SIG-M5 treated with dmso at 0.1 percent for 504 hours (cell line): ENCODE measurements around the gene LRRC3C.
"Not testable (repeated sequence)": the region's sequence is repeated elsewhere in the genome, so short reads cannot be mapped to it uniquely, and the experiment has no call there.

Source experiments
- DNase-seq: peaks from one replicate; lab custom pipeline; 2025; ENCODE audit not compliant: unreplicated experiment; lab: John Stamatoyannopoulos, UW

Gene LRRC3C, protein sequence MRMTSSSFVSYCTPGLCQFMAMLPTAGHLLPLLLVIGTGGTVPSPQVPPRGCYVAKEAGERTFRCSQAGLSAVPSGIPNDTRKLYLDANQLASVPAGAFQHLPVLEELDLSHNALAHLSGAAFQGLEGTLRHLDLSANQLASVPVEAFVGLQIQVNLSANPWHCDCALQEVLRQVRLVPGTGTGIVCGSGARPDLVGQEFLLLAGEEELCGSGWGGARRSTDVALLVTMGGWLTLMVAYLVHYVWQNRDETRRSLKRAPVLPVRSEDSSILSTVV

DNA sequence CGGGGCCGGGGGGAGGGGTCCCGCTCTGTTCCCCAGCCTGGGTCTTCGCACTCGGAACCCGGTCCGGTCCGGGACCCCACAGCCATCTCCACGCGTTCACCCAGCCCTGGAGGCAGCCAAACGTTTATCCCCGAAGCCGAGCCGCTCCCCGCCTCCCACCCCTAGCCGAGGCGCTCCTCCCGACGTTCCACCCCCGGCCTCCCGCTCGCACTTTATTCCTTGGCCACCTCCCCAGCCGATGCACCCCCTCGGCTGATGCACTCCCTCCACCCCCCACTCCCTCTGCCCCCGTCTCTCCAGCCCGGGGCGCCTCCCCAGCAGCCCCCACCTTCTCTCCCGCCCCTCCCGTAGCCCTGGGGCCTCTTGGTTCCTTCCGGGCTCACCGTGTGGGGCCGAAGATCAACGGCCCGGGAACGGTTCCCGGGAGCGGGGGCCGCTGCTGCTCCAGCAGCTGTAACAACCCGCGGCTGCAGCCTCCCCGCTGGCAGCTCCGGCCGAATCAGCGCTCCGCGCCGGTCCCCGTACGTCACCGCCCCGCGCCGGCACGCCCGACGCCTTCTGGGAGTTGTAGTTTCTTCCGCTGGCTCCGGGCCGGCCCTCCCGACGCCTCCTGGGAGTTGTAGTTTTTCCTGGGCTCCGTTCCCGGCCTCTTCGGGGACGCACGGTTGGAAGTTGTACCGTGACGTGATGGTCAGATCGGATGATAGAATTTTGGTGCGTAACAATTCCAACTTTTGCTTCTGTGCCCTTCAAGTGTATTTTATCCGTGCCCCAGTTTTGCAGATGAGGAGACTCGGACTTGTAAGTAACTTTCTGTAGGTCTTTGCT, at the start of gene LRRC3C, which contains the start of gene ORMDL3:
Gene LRRC3C, plus strand, starts transcription at position 632 of the 828 bp plus-strand sequence. CDS start 13,792 bp downstream, outside the sequence.
Gene ORMDL3, minus strand, starts transcription at position 501 of the 828 bp plus-strand sequence. CDS start 3,398 bp downstream, outside the sequence.
- peak; percentile 92 for DNase-seq

DNA sequence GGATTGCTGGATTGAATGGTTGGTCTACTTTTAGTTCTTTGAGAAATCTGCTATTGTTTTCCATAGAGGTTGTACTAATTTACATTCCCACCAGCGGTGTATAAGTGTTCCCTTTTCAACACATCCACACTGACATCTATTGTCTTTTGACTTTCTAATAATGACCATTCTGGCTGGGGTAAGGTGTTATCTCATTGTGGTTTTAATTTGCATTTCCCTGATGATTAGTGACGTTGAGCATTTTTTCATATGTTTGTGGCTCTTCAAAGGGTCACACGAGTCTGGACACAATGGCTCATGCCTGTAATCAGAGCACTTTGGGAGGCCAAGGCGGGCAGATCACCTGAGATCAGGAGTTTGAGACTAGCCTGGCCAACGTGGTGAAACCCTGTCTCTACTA, 41.4 kb upstream of the LRRC3C start:
- DNase-seq = not testable (repeated sequence)

DNA sequence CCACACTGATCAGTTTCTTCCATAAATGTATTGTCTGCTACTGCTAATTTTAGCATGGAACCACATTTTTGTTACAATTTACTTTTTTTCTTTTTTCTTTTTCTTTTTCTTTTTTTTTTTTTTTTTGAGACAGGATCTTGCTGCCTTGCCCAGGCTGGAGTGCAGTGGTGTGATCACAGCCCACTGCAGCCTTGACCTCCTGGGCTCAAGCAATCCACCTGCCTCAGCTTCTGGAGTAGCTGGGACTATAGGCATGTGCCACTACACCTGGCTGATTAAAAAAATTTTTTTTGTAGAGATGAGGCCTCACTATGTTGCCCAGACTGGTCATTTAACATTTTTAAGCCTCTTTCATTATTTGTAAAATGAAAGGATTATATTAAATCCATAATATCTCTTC, 40.5 kb upstream of the LRRC3C start:
- no peak for DNase-seq

DNA sequence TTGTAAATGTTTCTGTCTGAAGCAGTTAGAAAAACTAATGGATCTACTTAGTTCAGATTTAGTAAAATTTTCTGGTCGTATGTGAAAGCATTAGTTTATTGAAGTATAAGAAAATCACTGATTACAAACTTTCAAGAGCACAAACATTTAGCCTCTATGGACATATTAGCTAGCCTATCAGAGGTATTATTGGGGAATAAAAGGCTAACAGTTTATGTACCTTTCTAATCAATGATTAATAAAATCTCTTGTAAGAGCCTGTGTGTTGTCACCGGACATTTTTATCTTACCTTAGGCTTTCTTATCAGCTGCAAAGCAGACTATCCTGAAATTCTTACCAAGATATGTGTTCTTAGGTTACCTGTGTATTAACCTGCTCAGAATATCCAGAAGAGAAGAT, 38.3 kb upstream of the LRRC3C start:
- no peak for DNase-seq

DNA sequence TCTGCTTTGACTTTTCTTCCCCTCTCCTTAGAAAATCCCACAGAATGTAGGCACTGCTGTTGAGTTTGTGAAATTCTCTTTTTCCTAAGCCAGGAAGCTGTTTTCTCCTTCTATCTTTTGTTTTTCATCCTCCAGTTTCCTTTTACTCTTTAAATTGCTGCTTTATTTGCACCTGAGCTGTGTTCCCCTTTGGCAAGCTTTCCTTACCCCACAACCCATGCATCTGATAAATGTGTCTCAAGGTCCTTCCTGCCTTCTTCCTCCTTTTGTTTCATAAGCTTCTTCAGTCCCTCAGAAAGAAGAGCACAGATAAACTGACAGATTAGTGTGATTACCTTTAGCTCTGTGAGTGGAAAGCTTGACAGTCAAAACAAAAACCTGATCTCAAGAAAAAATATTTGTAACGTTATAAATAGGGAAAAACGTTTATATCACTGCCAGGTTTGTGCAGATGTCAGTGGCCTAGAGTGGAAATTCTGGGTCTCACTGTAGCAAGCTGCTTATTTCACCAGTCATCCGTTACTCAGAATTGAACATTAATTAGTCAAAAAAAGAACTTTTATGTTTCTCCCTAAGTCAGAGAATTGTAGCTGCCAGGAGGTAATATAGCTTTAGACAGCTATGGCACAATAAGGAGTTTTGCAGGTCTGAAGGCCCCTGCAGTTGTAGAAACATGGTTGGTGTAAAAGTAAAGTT, 32.7 kb upstream of the LRRC3C start:
- peak; percentile 16 for DNase-seq

DNA sequence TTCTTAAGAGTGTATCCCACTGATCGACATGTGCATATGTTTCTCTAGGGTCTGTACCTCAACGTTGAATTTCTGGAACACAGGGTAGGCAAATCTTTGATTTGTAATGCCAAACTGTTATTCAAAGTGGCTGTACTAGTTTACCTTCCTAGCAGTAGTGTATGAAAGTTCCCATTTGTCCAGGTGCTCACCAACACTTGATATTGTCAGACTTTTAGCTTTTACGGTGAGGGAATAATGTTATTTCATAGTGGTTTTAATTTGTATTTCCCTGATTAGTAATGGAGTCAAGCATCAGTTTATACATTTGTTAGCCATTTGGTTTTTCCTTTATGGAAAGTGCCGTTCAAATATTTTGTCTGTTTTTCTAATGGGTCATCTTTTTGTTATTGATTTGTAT, 29.4 kb upstream of the LRRC3C start:
- no peak for DNase-seq

DNA sequence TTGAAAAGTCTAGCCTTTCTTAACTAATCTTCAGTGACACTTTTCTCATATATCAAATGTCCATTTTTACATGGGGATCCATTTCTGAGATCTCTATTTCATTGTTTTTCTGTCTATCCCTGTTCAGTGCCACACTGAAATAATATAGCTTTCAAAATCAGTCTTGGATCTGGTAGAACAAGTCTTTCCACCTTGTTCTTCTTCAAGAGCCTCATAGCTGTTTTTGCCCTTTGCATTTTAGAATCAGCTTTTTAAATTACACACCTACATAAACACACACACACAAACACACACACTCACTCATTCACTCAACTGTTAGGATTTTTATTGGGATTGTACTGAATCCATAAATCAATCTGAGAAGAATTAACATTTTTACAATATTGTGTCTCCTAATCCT, 28.3 kb upstream of the LRRC3C start:
- DNase-seq = no peak

DNA sequence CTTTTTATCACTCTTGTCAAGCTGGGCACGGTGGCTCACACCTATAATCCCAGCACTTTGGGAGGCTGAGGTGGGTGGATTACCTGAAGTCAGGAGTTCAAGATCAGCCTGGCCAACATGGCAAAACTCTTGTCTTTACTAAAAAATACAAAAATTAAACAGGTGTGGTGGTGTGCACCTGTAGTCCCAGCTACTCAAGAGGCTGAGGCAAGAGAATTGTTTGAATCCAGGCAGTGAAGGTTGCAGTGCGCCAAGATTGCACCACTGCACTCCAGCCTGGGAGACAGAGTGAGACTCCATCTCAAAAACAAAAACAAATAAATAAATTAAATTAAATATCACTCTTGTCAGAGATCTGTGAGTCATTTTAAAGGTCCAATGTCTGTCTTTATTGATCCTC, 25.5 kb upstream of the LRRC3C start:
- DNase-seq = not testable (repeated sequence)

DNA sequence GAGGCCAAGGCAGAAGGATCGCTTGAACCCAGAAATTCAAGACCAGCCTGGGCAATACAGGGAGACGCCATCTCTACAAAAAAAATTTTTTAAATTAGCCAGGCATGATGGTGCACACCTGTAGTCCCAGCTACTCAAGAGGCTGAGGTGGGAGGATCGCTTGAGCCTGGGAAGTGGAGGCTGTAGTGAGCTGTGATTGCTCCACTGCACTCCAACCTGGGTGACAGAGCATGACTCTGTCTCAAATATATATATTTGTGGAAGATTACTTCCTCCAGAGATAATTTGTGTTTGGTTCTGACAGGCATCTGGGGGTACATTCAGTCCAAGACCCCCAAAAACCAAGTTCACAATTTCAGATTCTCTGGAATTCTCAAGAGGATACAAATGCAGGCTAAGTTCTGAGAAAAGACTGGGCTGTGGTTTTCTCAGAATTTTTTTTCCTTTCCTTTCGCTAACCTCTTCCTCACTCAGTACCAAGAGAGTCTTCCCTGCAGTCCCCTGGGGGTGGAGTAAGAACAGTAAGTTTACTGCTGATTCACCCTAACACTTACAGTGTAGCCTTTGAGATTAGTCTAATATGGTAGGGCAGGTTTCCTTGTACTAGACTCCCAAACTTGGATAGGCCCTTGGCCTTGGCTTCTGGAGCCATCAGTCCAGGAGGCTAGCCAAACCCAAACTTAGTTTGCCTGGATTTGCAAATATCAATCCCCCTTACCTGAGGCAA, 24.2 kb upstream of the LRRC3C start:
- no peak for DNase-seq

DNA sequence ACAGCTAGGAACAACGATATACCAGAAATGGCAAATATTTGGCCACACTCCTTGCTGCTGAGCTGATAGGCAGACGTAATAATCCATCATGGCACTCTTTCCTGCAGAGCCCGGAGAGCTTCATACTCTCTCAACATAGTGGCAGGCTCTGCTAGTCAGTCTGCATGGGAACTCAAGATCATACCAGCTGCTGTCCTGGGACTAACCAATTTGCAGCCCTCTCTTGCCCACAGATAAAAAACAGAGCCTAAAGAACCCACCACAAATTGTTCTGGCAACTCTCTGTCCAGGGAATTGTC, 22.6 kb upstream of the LRRC3C start:
- no peak for DNase-seq

DNA sequence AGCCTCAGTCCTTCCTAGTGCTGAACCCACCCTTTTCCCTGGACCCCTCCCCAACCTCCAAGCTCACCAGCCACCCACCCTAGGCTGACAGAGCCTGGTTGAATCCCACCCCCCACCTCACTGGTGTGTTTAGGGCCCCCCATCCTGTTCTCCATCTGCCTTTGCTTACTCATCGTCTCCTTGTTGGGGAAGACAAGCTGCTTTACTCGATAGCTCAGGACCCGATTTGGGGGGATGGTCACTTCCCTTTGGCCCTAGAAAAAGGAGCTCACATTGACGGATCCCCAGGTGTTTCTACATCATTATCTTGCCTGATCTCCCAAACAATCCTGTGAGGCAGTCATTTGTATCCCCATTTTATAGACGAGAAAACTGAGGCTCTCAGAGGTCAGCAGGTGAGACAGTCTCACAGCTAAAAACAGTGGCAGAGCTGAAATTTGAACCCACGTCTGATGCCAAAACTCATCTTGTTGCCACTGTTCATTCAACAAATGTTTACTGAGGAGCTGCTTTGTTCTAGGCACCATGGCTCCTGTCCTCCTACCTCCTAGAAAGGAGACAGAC, 18.7 kb upstream of the LRRC3C start:
- no peak for DNase-seq

DNA sequence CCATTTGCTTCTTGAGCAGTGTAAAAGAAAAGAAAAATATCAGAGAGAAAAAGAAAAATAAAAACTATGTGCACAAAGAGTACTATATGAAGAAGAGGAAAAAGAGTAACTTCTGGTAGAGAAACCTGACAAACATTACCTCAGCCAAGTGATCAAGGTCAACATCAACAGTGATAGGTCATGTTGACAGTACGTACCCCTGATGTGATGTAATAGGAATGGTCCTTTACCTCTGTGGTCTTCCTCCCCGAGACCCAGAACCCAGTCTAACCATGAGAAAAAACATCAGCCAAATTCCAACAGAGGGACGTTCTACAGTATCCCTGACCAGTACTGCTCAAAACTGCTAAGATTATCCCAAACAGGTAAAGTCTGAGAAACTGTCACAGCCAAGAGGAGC, 13.5 kb upstream of the LRRC3C start:
- no peak for DNase-seq

DNA sequence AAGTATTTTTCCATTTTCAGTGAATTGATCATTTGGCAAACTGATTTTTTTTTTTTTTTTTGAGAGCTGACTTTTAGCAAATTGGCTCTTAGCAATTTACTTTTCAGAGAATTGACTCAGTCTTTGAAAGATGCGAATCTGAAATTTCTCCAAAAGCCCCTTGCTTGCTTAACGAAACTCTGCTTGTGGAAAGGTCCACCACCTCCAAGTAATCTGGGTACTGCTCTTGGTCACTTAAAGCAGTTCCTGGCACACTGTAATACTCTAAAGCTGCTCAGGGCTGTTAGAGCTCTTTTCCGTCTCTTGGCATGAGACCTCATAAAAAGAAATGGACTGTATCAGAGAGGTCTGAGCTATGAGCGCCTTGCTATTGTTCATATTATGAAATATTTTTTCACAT, 12.0 kb upstream of the LRRC3C start:
- DNase-seq = no peak

DNA sequence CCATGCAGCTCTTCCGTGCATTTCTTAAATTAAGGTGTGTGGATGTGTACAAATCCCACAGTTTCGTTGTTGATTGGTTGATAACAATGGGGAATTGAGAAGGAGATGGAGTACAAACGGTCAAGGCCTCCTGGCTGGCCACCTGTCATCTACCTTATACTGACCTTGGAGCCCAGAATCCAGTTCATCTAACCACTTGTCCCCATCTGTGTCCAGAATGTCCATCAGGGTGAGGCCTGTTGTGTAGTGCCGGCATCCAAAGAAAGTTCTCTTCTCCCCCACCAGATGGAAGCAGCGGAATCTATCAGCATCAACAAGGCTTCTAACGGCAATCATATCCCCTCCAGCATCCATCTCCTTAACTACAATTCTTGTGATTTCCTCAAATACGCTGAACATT, 10.6 kb upstream of the LRRC3C start:
- no peak for DNase-seq

DNA sequence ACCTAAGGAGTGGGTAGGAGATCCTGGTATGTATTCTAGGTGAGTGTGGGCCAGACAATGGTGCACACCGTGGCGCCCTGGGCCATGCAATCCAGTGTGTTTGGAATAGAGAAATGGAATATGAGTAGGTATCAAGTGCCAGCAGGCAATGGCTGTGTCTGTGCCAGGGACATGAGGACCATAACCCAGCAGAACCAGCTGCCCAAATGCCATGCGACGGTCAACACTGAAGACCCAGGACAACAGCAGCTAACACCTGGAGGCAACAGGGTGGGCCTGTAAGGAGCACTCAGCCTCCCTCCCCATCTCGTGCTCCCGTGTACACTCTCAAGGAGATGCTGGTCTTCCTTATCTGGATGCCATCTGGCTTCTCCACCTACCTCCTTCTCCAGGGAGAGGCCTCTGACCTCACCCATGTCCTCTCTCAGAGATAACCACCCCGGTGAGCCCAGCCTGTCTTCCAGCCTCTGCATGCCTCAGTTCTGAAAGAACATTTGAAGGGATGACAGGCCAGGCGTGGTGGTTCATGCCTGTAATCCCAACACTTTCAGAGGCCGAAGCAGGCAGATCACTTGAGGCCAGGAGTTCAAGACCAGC, 8.3 kb upstream of the LRRC3C start:
- no peak for DNase-seq

DNA sequence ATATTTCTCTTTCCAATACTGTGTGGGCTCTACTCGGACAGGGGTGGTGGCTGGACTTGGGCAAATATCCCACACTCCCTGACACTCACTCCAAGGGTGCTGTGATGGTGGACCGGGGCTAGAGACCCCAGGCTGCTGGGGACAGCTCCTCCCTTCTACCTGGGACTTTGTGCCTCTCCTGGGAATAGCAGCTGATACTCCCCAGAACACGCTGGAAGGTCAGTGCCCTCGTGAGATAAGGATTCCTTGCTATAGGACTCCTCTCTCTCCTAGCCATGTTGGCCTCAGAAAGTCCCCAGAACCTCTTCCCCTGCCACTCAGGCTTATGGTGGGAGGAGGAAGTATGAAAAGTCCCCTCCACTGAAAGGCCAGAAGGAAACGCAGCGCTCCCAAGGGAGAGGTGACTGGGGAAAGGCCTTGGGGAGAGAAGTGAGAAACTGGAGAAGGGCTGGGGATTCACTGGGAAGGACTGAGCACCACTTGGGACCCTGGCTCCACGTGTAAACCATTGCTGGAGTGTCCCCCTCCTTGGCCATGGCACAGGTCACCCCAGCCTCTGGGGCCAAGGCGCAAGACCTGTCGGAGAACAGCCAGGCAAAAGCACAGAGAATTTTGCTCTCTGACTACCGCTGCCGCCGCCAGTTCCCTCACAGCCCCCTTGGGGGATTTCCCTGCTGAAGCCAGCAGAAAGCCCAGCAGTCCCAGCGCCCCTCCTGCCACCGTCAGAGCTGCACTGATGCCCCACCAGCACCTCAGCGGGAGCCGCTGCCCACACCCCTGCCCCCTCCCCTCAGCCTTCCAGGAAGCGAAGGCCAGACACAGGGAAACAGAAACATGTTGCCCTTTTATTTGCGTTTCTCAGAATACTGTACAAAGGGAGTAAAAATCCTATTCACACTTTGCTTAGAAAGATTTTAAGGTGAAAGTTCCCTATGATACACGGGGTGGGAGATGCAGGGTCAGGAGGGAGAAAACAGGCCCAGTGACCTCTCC, 7.0 kb upstream of the LRRC3C start:
- no peak for DNase-seq

DNA sequence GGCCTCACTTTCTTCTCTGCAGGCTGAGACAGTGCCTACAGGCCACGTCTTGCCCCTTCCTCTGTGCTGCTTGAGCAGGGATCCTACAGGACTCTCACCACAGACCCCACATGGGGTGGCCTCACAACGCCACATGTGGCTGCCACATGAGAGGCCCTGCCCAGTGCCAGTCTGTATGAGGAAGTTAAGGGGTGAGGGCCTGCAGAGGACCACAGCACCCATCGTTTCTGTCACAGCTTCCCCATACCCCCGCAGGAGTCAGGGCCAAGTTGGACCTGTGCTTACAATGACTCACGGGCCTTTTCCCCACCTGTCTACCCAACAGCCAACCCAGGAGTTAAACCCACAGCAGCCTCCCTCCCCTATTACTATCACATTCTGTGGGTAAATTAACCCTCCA, 6.2 kb upstream of the LRRC3C start:
- no peak for DNase-seq

DNA sequence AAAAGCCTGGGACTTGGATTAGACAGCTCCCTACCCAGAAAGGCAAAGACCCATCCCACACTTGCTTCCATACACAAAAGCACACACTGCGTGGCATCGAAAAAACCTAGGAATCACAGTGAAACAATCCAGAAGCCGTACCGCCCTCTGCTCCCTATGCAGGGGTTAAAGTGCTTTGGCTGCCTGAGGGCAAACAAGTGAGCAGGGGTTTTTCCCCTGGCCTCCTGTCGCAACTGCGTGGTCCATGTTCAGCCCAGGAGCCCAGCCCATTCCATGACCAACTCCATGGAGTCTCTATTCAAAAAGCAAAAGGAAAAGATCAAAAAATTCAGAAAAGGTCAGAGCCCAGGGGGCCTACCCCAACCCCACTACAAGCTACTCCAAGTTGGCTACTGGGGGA, 5.5 kb upstream of the LRRC3C start:
- DNase-seq = no peak

DNA sequence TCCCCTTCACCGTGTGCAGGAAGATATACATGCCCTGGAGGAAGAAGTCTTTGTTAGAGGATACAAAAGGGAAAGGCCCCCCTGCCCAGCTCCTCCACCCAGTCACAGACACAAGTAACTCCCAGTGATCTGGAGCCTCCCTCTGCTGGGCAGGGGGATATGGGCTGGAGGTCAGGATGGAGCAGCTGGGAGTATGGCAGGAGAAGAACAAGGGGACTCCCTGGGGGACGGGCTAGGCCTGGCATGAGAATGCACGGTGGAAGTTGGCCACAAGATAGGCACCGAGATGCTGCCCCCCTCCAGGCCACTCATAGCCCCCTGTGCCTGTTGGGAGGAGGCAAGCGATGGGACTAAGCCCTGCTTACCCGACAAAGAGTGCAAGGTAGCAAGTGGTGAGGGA, 4.3 kb upstream of the LRRC3C start:
- no peak for DNase-seq
